ENCODE measurements around the gene PSMA3. TPM values are rescaled to one million over a fixed set of nuclear protein-coding genes. Genes with fewer than 3 reads are reported as not detected.

PSMA3 gene
- total and polyA plus RNA-seq, 2 of the 8 experiments (the other 6 are each of a cell fraction or from before 2014, with no cell fraction given), result 285 to 507 TPM

GRCh38 chr14:58307597-58308316 is 63.1 kb downstream of the PSMA3 start:
- CTCF ChIA-PET (ENCODE audit: partially characterized antibody), result interaction anchor here (0.6 to 1.4 kb wide), 2 partner anchors 14 to 17 kb away, joined by 3 to 5 read pairs; no protein-coding TSS in a partner anchor
- 92% methylated on average over 8 of the region's 8 CpGs; no CpG with 5 or more reads in 1 of the 2 experiments for WGBS, 2 experiments (ENCODE audit: extremely low coverage in 1 of 2, insufficient coverage in 1 of 2, insufficient read length in 1 of 2, insufficient replicate concordance in 2 of 2, low coverage in 1 of 2, low lambda C conversion rate in 2 of 2, missing lambda C conversion rate in 1 of 2)

More at GRCh38 chr14:58307597-58308316, 63.1 kb downstream of the PSMA3 start:
- Histone ChIP-seq H3K4ac (replicated peaks; ENCODE audit: insufficient read length, low read depth, low read length) (no peak overlapping the region), H2BK120ac (replicated peaks; ENCODE audit: low read depth, low read length) (no peak overlapping the region), H3K79me2 (ENCODE audit: control insufficient read depth in 1 of 2, insufficient read depth in 2 of 2, low read length in 2 of 2) (peaks cover 0 to 7% of the 10 kb centered on the region in 2 experiments; a peak in 1 of 4 replicates), H2BK20ac (ENCODE audit: low read length) (no peak overlapping the region), H3K18ac (ENCODE audit: extremely low read depth, low read length) (no peak overlapping the region), H3K23me2 (ENCODE audit: low read depth, low read length) (no peaks in the 10 kb centered on the region), H3K23ac (ENCODE audit: insufficient read length) (no peak overlapping the region), H4K8ac (ENCODE audit: extremely low read depth, insufficient read depth, low read length) (no peak overlapping the region), H3K4me3 (ENCODE audit: extremely low read depth in 1 of 4, insufficient read depth in 2 of 4, low read depth in 3 of 4, low read length in 4 of 4) (no peak overlapping the region), H3K9ac (replicated peaks in 1 of 4; ENCODE audit: extremely low read depth in 1 of 4, low read depth in 3 of 4, low read length in 3 of 4) (no peak overlapping the region), H4K5ac (ENCODE audit: insufficient read length, low read depth, low read length) (no peak overlapping the region), H3K79me1 (ENCODE audit: low read depth, low read length) (no peaks in the 10 kb centered on the region; the same call in 1 of the 2 replicates), H3K9me3 (ENCODE audit: insufficient read depth in 2 of 2, low read depth in 1 of 2, low read length in 1 of 2) (no peaks in the 10 kb centered on the region), H3K4me2 (ENCODE audit: insufficient read depth in 1 of 2, low read depth in 2 of 2, low read length in 2 of 2) (no peak overlapping the region), H2BK15ac (ENCODE audit: low read length) (no peak overlapping the region), H3K27ac (ENCODE audit: low read depth, low read length) (no peak overlapping the region), H2BK12ac (ENCODE audit: low read depth, low read length) (no peak overlapping the region), H4K20me1 (replicated peaks in 1 of 2; ENCODE audit: control insufficient read depth in 1 of 2, insufficient read depth in 2 of 2, low read length in 2 of 2) (no peaks in the 10 kb centered on the region), H3K14ac (ENCODE audit: insufficient read length) (no peak overlapping the region), H2BK5ac (ENCODE audit: low read depth, low read length) (no peak overlapping the region), H2AFZ (ENCODE audit: low read length) (no peak overlapping the region), H2AK5ac (ENCODE audit: low read depth, low read length) (no peak overlapping the region), H3K4me1 (replicated peaks in 1 of 4; ENCODE audit: control insufficient read depth in 3 of 4, insufficient read depth in 4 of 4, low read length in 3 of 4) (no peaks in the 10 kb centered on the region), H3K27me3 (replicated peaks in 1 of 4; ENCODE audit: control insufficient read depth in 3 of 4, extremely low read depth in 1 of 4, insufficient read depth in 3 of 4, low read length in 3 of 4) (no peaks in the 10 kb centered on the region), H3K36me3 (ENCODE audit: control insufficient read depth in 2 of 4, insufficient read depth in 4 of 4, low read length in 3 of 4) (peaks cover 4 to 30% (median 8%) of the 10 kb centered on the region in 4 experiments; a peak in 6 of 8 replicates), H4K91ac (replicated peaks; ENCODE audit: insufficient read length, low read length) (no peak overlapping the region), H3K56ac (replicated peaks; ENCODE audit: insufficient read length, low read depth, low read length) (no peak overlapping the region)
- DNase-seq (ENCODE audit: low read depth in 1 of 2, low spot score in 2 of 2) (no peak), FAIRE-seq (no peak)
- TF ChIP-seq SP4 (IDR thresholded peaks at IDR 0.05; ENCODE audit: low read length), result no peak
- TF ChIP-seq RFX5 (IDR thresholded peaks at IDR 0.05; ENCODE audit: borderline replicate concordance, low read depth, low read length), result no peak
- no peak for TF ChIP-seq BCL11A (IDR thresholded peaks at IDR 0.05; ENCODE audit: low read depth in 2 of 2, low read length in 2 of 2)
- TF ChIP-seq EZH2 (IDR thresholded peaks at IDR 0.05; ENCODE audit: low read depth, low read length, severe bottlenecking), result no peak
- TF ChIP-seq RBBP5 (IDR thresholded peaks at IDR 0.05; ENCODE audit: borderline replicate concordance, low read depth, low read length), result no peak
- TF ChIP-seq SIRT6 (IDR thresholded peaks at IDR 0.05; ENCODE audit: low read length), result no peak
- TF ChIP-seq CREB1 (IDR thresholded peaks at IDR 0.05), result no peak
- no peak for TF ChIP-seq RXRA (IDR thresholded peaks at IDR 0.05; ENCODE audit: insufficient read depth, low read depth, low read length)
- TF ChIP-seq FOSL1 (IDR thresholded peaks at IDR 0.05; ENCODE audit: insufficient read depth, low read depth, low read length), result no peak
- TF ChIP-seq, protein P1, sequence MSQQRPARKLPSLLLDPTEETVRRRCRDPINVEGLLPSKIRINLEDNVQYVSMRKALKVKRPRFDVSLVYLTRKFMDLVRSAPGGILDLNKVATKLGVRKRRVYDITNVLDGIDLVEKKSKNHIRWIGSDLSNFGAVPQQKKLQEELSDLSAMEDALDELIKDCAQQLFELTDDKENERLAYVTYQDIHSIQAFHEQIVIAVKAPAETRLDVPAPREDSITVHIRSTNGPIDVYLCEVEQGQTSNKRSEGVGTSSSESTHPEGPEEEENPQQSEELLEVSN (IDR thresholded peaks at IDR 0.05), result no peak
- TF ChIP-seq YY1 (IDR thresholded peaks at IDR 0.05; ENCODE audit: low read depth, low read length), result no peak
- no peak for TF ChIP-seq RNF2 (IDR thresholded peaks at IDR 0.05; ENCODE audit: borderline replicate concordance, low read depth, low read length, missing control alignments, poor library complexity, severe bottlenecking)
- POLR2A ChIA-PET (ENCODE audit: partially characterized antibody), result interaction anchor here (2.6 kb wide), 1 partner anchor 9 kb away, joined by 16 read pairs; the partner anchor contains the start of gene ARID4A
